GM12878 (cell line): Measurements from ENCODE around the gene RAB36. TPM values are rescaled to one million over a fixed set of nuclear protein-coding genes. Genes with fewer than 3 reads are reported as not detected.

Source experiments
- ATAC-seq: fragments of 200-7000 bp; cut with Tn5 transposase; 3 replicates; pipeline ENCODE4 v1.9.1; 2020; ENCODE audit warnings: mild to moderate bottlenecking, moderate library complexity
- BruUV-seq: library from RNA; stranded (reverse); fragments of 400-500 nt; replicated peaks from 2 replicates; lab custom pipeline; 2021; lab: Mats Ljungman, UMichigan
- CTCF ChIA-PET: fragments of 300-600 bp; sonication (Branson Sonifier 250); formaldehyde crosslinking; extraction: SDS; loops from one replicate; lab custom pipeline; 2021; ENCODE audit warnings: inconsistent platforms; lab: Yijun Ruan, JAX
- POLR2A ChIA-PET: fragments of 350-600 bp; formaldehyde crosslinking; extraction: SDS; loops from one replicate; lab custom pipeline; 2021; ENCODE audit warnings: inconsistent platforms; lab: Charles Lee
- RAD21 ChIA-PET: fragments of 300-600 bp; sonication (Branson Sonifier 250); formaldehyde crosslinking; loops from one replicate; lab custom pipeline; 2023; ENCODE audit warnings: antibody characterized with exemption; ENCODE audit not compliant: unreplicated experiment; lab: Charles Lee
- SMC1A ChIA-PET: fragments of 300-600 bp; sonication (Branson Sonifier 250); formaldehyde crosslinking; loops from one replicate; lab custom pipeline; 2023; ENCODE audit not compliant: unreplicated experiment, uncharacterized antibody; lab: Charles Lee
- DNase-seq: peaks from one replicate; pipeline ENCODE4 v3.0.0-alpha.2; 2011; ENCODE audit warnings: low read depth, low spot score
- FAIRE-seq: peaks from 3 replicates; lab custom pipeline; 2011; peaks lifted over from hg19 to GRCh38; lab: Jason Lieb, UNC
- H2AFZ ChIP-seq: 2 replicates; pipeline ENCODE4 v1.6.0; 2011; ENCODE audit warnings: low read depth, low read length, control low read depth; ENCODE audit not compliant: control insufficient read depth
- H3K27ac ChIP-seq: 2 replicates; pipeline ENCODE4 v1.5.1; 2011; ENCODE audit warnings: control low read depth; ENCODE audit not compliant: control insufficient read depth, insufficient read depth
- H3K27me3 ChIP-seq, 2 experiments: replicated peaks in 1 of 2; 2 replicates each; pipeline versions ENCODE4 v1.6.0 to v1.6.1; 2011; ENCODE audit warnings: low read length in 1 of 2; ENCODE audit not compliant: control insufficient read depth in 2 of 2, insufficient read depth in 2 of 2
- H3K36me3 ChIP-seq, 2 experiments: 2 replicates each; pipeline ENCODE4 v1.5.1; 2011; ENCODE audit warnings: low read length in 1 of 2; ENCODE audit not compliant: control insufficient read depth in 2 of 2, insufficient read depth in 2 of 2
- H3K4me1 ChIP-seq: 2 replicates; pipeline ENCODE4 v1.6.1; 2011; ENCODE audit warnings: mild to moderate bottlenecking, low read length, moderate library complexity, mixed read lengths; ENCODE audit not compliant: control insufficient read depth, insufficient read depth
- H3K4me2 ChIP-seq: 2 replicates; pipeline ENCODE4 v1.6.0; 2011; ENCODE audit warnings: control low read depth; ENCODE audit not compliant: control insufficient read depth, insufficient read depth
- H3K4me3 ChIP-seq: fragments of 200-600 bp; sonication (generic); 2 replicates; pipeline ENCODE4 v1.5.1; 2016
- H3K79me2 ChIP-seq: 2 replicates; pipeline ENCODE4 v1.6.0; 2011; ENCODE audit warnings: low read length; ENCODE audit not compliant: control insufficient read depth, insufficient read depth
- H3K9ac ChIP-seq: 2 replicates; pipeline ENCODE4 v1.8.0; 2011; ENCODE audit warnings: low read length, control low read depth, mixed read lengths; ENCODE audit not compliant: control insufficient read depth, insufficient read depth
- H3K9me3 ChIP-seq: replicated peaks from 3 replicates; pipeline ENCODE4 v1.5.1; 2011; ENCODE audit warnings: mild to moderate bottlenecking, low read length; ENCODE audit not compliant: control insufficient read depth, insufficient read depth
- H4K20me1 ChIP-seq: 2 replicates; pipeline ENCODE4 v1.6.0; 2011; ENCODE audit not compliant: control insufficient read depth, insufficient read depth
- ETV6 ChIP-seq, 2 experiments: fragments of 450-650 bp in 1 of 2; IDR thresholded peaks in 1 of 2; conservative IDR thresholded peaks in 1 of 2; 2 replicates each; pipeline ENCODE4 v1.6.1; 2014; ENCODE audit warnings: antibody characterized with exemption in 1 of 2, borderline replicate concordance in 1 of 2, low read depth in 1 of 2, mild to moderate bottlenecking in 1 of 2, moderate library complexity in 1 of 2
- NR2C2 ChIP-seq: IDR thresholded peaks from 2 replicates; pipeline ENCODE4 v1.6.1; 2011; ENCODE audit warnings: borderline replicate concordance, low read depth; ENCODE audit not compliant: control insufficient read depth, insufficient read length
- SMAD5 ChIP-seq: IDR thresholded peaks from 2 replicates; pipeline ENCODE4 v1.6.1; 2016; ENCODE audit warnings: antibody characterized with exemption, low read depth
- WGBS: methylation state at CpG from one replicate; pipeline ENCODE4 v1.1.6; 2016; ENCODE audit warnings: low lambda C conversion rate; ENCODE audit not compliant: insufficient replicate concordance, insufficient coverage; ENCODE audit errors: missing lambda C conversion rate; 5-methylcytosine and 5-hydroxymethylcytosine counted together
- in situ Hi-C: fragments of 300-500 bp; cut with MboI; formaldehyde crosslinking; loops from 9 replicates; pipeline ENCODE4 v1.14.3; 2018; ENCODE audit warnings: mixed read lengths
- intact Hi-C: fragments of 100-400 bp; cut with micrococcal nuclease; formaldehyde crosslinking; loops from one replicate; pipeline ENCODE4 v1.14.2; 2022; ENCODE audit not compliant: unreplicated experiment
- polyA plus RNA-seq, 11 experiments: library from polyadenylated mRNA; depleted of rRNA in 4 of 11; unstranded in 6 of 11; stranded (reverse) in 5 of 11; fragments of >200 nt; fragmentation: Nextera tagmentation in 4 of 11; fragmentation: Illumina TruSeq in 1 of 11; extraction: Ambion mirVana in 4 of 11; extraction: Trizol in 1 of 11; gene quantifications; 1 replicate in 1 of 11; 2 replicates in 10 of 11; pipeline versions ENCODE4 v1.2.1 to v1.2.3, GENCODE V29; 2011 to 2016; ENCODE audit warnings: inconsistent platforms in 2 of 11, missing spikeins in 2 of 11, low read depth in 1 of 11
- total RNA-seq, 4 experiments: library from RNA; depleted of rRNA in 3 of 4; stranded (reverse); fragments of >200 nt in 3 of 4; fragmentation: Illumina TruSeq in 1 of 4; extraction: Trizol in 1 of 4; gene quantifications; 2 replicates each; pipeline versions ENCODE4 v1.2.1 to v1.2.3, GENCODE V29; 2013 to 2021
- TF ChIP-seq, protein P1 (sequence below): fragments of 450-650 bp; IDR thresholded peaks from 2 replicates; pipeline ENCODE4 v1.6.1; 2017; ENCODE audit warnings: mild to moderate bottlenecking, moderate library complexity
- TF ChIP-seq, protein P2 (sequence below): IDR thresholded peaks from 2 replicates; pipeline ENCODE4 v1.6.1; 2011; ENCODE audit warnings: low read depth, mild to moderate bottlenecking, low read length, moderate library complexity, borderline replicate concordance; ENCODE audit errors: extremely low read depth

Gene RAB36
- total and polyA plus RNA-seq, 10 of the 15 experiments (the other 5 are each of a cell fraction or from before 2014, with no cell fraction given): 0.31 to 2.7 (median 1.1) TPM

DNA sequence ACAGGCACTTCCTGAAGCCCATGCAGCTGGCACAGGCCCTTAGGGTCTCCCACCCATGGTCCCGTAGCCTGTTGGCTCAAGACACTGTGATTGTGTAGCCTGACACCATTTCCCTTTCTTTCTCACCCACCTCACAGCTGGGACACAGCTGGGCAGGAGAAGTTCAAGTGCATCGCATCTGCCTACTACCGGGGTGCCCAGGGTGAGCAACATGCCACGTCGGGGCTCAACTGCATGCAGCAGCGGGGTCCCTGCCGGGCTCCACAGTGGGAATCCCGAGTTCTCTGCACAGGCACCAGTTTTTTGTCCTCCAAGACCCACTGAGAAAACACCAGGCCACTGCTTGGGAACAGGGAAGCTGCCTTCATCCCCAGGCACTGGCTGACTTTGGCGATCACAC is 10.6 kb downstream of the RAB36 start:
- Histone ChIP-seq H3K4me2 (no peak overlapping the region), H3K9ac (no peak overlapping the region), H3K9me3 (no peaks in the 10 kb centered on the region), H3K4me1 (peaks cover 12% of the 10 kb centered on the region)
- 82% methylated on average over 9 of the region's 9 CpGs for WGBS
- RAD21 ChIA-PET: no interaction called here
- TF ChIP-seq SMAD5: no peak
- no peak for TF ChIP-seq ETV6 (conservative IDR thresholded peaks at IDR 0.05 in 1 of 2, IDR thresholded peaks at IDR 0.05 in 1 of 2; ENCODE audit: borderline replicate concordance in 1 of 2, low read depth in 1 of 2)
- TF ChIP-seq, protein P1, sequence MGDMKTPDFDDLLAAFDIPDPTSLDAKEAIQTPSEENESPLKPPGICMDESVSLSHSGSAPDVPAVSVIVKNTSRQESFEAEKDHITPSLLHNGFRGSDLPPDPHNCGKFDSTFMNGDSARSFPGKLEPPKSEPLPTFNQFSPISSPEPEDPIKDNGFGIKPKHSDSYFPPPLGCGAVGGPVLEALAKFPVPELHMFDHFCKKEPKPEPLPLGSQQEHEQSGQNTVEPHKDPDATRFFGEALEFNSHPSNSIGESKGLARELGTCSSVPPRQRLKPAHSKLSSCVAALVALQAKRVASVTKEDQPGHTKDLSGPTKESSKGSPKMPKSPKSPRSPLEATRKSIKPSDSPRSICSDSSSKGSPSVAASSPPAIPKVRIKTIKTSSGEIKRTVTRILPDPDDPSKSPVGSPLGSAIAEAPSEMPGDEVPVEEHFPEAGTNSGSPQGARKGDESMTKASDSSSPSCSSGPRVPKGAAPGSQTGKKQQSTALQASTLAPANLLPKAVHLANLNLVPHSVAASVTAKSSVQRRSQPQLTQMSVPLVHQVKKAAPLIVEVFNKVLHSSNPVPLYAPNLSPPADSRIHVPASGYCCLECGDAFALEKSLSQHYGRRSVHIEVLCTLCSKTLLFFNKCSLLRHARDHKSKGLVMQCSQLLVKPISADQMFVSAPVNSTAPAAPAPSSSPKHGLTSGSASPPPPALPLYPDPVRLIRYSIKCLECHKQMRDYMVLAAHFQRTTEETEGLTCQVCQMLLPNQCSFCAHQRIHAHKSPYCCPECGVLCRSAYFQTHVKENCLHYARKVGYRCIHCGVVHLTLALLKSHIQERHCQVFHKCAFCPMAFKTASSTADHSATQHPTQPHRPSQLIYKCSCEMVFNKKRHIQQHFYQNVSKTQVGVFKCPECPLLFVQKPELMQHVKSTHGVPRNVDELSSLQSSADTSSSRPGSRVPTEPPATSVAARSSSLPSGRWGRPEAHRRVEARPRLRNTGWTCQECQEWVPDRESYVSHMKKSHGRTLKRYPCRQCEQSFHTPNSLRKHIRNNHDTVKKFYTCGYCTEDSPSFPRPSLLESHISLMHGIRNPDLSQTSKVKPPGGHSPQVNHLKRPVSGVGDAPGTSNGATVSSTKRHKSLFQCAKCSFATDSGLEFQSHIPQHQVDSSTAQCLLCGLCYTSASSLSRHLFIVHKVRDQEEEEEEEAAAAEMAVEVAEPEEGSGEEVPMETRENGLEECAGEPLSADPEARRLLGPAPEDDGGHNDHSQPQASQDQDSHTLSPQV: no peak
- TF ChIP-seq, protein P2, sequence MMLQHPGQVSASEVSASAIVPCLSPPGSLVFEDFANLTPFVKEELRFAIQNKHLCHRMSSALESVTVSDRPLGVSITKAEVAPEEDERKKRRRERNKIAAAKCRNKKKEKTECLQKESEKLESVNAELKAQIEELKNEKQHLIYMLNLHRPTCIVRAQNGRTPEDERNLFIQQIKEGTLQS: no peak
- TF ChIP-seq NR2C2: no peak
- TF ChIP-seq, all 136 proteins: peak for 0
- BruUV-seq: no TSS peak
- ChIA-PET SMC1A (interaction anchor here (0.8 kb wide), 1 partner anchor 24 kb away, joined by 3 read pairs; no protein-coding TSS in a partner anchor), CTCF (interaction anchor here (2.7 kb wide), 1 partner anchor 9 kb away, joined by 10 read pairs; no protein-coding TSS in a partner anchor), POLR2A (interaction anchor here (2.4 kb wide), 1 partner anchor 10 kb away, joined by 9 read pairs; the partner anchor contains the start of gene RAB36)
- Histone ChIP-seq H4K20me1 (no peaks in the 10 kb centered on the region), H3K36me3 (no peaks in the 10 kb centered on the region), H3K4me3 (no peak overlapping the region), H3K27me3 (no peaks in the 10 kb centered on the region), H3K79me2 (no peaks in the 10 kb centered on the region), H2AFZ (no peak overlapping the region), H3K27ac (no peak overlapping the region)
- no peak for FAIRE-seq
- intact Hi-C loops: no loop called here
- in situ Hi-C loops: no loop called here
- no peak for ATAC-seq
- no peak for DNase-seq
